ENCODE measurements around the gene CYP26A1. TPM values are rescaled to one million over a fixed set of nuclear protein-coding genes. Genes with fewer than 3 reads are reported as not detected.

Gene CYP26A1
- total RNA-seq, 1 experiment from 2014 or later: not detected

GRCh38 chr10:93066544-93066913 is 7.2 kb upstream of the CYP26A1 start:
- CTCF ChIA-PET: interaction anchor here (0.7 to 1.1 kb wide), 2 partner anchors 12 to 13 kb away, joined by 3 to 5 read pairs; no protein-coding TSS in a partner anchor
- Mint-ChIP-seq H3K4me1 (ENCODE audit: insufficient read depth, unreplicated experiment) (no peaks in the 10 kb centered on the region), H3K27ac (ENCODE audit: low read depth, unreplicated experiment) (no peak overlapping the region), H3K9me3 (ENCODE audit: unreplicated experiment) (no peaks in the 10 kb centered on the region), H3K4me3 (ENCODE audit: unreplicated experiment) (no peak overlapping the region), H3K36me3 (ENCODE audit: insufficient read depth, unreplicated experiment) (no peaks in the 10 kb centered on the region), H3K27me3 (ENCODE audit: insufficient read depth, unreplicated experiment) (peaks cover 28% of the 10 kb centered on the region)
- POLR2A ChIA-PET: no interaction called here
- TF ChIP-seq CTCF (IDR thresholded peaks at IDR 0.05; ENCODE audit: unreplicated experiment): no peak
- intact Hi-C loops (cut with micrococcal nuclease): no loop called here
- DNase-seq (ENCODE audit: unreplicated experiment): no peak
- no TSS peak for BruUV-seq (replicated peaks)

GRCh38 chr10:93067443-93068365 is 6.0 kb upstream of the CYP26A1 start:
- Mint-ChIP-seq H3K27ac (ENCODE audit: low read depth, unreplicated experiment) (no peak overlapping the region), H3K4me1 (ENCODE audit: insufficient read depth, unreplicated experiment) (no peaks in the 10 kb centered on the region), H3K27me3 (ENCODE audit: insufficient read depth, unreplicated experiment) (peaks cover 37% of the 10 kb centered on the region), H3K9me3 (ENCODE audit: unreplicated experiment) (no peaks in the 10 kb centered on the region), H3K36me3 (ENCODE audit: insufficient read depth, unreplicated experiment) (no peaks in the 10 kb centered on the region), H3K4me3 (ENCODE audit: unreplicated experiment) (no peak overlapping the region)
- BruUV-seq (replicated peaks): no TSS peak
- TF ChIP-seq CTCF (IDR thresholded peaks at IDR 0.05; ENCODE audit: unreplicated experiment): no peak
- no peak for DNase-seq (ENCODE audit: unreplicated experiment)
- ChIA-PET POLR2A (interaction anchor here (1.1 kb wide), 1 partner anchor 33 kb away, joined by 3 read pairs; no protein-coding TSS in a partner anchor), CTCF (interaction anchor here (0.7 to 1.2 kb wide), 4 partner anchors 10 to 222 kb away, joined by 3 to 6 read pairs (median 4); no protein-coding TSS in a partner anchor)
- intact Hi-C loops (cut with micrococcal nuclease): no loop called here

GRCh38 chr10:93068411-93069244 is 5.1 kb upstream of the CYP26A1 start:
- no peaks in the 10 kb centered on the region for H3K9me3 Mint-ChIP-seq (ENCODE audit: unreplicated experiment)
- TF ChIP-seq CTCF (IDR thresholded peaks at IDR 0.05; ENCODE audit: unreplicated experiment): no peak
- intact Hi-C loops (cut with micrococcal nuclease): no loop called here
- H3K27ac Mint-ChIP-seq (ENCODE audit: low read depth, unreplicated experiment): no peak overlapping the region
- no TSS peak for BruUV-seq (replicated peaks)
- H3K27me3 Mint-ChIP-seq (ENCODE audit: insufficient read depth, unreplicated experiment): peaks cover 45% of the 10 kb centered on the region
- no peak overlapping the region for H3K4me3 Mint-ChIP-seq (ENCODE audit: unreplicated experiment)
- no peaks in the 10 kb centered on the region for H3K4me1 Mint-ChIP-seq (ENCODE audit: insufficient read depth, unreplicated experiment)
- no peaks in the 10 kb centered on the region for H3K36me3 Mint-ChIP-seq (ENCODE audit: insufficient read depth, unreplicated experiment)
- DNase-seq (ENCODE audit: unreplicated experiment): no peak
- ChIA-PET CTCF (interaction anchor here (1.2 kb wide), 1 partner anchor 11 kb away, joined by 6 read pairs; no protein-coding TSS in a partner anchor), POLR2A (interaction anchor here (1.1 kb wide), 1 partner anchor 34 kb away, joined by 3 read pairs; no protein-coding TSS in a partner anchor)

GRCh38 chr10:93069245-93069561 is 4.5 kb upstream of the CYP26A1 start:
- intact Hi-C loops (cut with micrococcal nuclease): no loop called here
- DNase-seq (ENCODE audit: unreplicated experiment): no peak
- Mint-ChIP-seq H3K36me3 (ENCODE audit: insufficient read depth, unreplicated experiment) (no peaks in the 10 kb centered on the region), H3K4me3 (ENCODE audit: unreplicated experiment) (no peak overlapping the region), H3K9me3 (ENCODE audit: unreplicated experiment) (no peaks in the 10 kb centered on the region), H3K4me1 (ENCODE audit: insufficient read depth, unreplicated experiment) (no peaks in the 10 kb centered on the region), H3K27ac (ENCODE audit: low read depth, unreplicated experiment) (no peak overlapping the region), H3K27me3 (ENCODE audit: insufficient read depth, unreplicated experiment) (peaks cover 51% of the 10 kb centered on the region)
- CTCF ChIA-PET: interaction anchor here (1.4 kb wide), 1 partner anchor 11 kb away, joined by 10 read pairs; no protein-coding TSS in a partner anchor
- no TSS peak for BruUV-seq (replicated peaks)
- POLR2A ChIA-PET: no interaction called here
- no peak for TF ChIP-seq CTCF (IDR thresholded peaks at IDR 0.05; ENCODE audit: unreplicated experiment)
